Raji (cell line): Measurements from ENCODE around the gene ATRN.

Experiments
- POLR2A ChIP-seq: IDR thresholded peaks from 2 replicates; pipeline ENCODE4 v1.6.1; 2011; ENCODE audit warnings: low read depth, low read length, control low read depth; ENCODE audit not compliant: insufficient read depth

ATRN gene

DNA sequence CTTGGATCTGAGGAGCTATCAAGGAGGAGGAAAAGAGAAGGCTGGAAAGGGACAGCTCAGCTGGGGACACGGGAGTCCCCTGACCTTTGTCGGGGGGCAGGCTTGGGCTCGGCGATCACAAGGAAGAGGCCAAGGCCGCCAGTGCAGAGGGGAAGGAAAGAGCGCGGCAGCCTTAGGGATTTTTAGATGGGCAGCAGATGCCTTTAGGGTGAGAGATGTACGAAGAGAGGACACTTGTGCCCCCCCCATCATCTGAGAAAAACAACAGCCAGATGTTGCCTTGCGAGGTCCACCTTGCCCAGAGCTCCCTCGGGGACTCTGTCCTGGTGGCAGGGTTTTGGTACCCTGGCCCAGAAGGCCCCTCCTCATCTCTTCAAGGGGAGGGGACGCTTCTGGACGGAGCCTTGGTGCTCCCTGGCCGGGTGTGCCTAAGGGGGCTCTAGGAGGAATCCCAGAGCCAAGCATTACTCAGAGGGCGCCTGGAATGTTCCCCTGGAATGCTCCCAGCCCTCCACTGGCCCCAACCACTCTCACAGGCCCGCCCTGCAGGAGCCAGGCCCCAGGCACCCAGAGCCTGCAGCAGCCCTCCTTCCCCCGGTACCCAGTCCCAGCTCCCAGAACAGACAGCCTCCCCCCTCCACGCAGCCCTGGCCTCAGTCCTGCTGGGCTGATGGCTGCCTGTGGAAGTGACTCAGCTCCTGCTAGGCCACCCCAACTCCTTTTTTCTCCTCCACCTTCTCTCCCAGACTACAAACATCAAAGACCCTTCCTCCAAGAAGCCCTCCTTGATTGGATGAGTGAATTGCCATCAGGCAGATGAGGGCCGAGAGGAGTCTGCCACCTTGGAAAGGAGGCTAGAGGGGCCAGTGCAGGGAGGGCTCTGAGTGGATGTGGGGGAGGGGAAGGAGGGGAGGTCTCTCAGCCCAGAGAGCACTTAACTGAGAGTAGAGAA is 209.2 kb downstream of the ATRN start:
- TF ChIP-seq POLR2A = no peak

DNA sequence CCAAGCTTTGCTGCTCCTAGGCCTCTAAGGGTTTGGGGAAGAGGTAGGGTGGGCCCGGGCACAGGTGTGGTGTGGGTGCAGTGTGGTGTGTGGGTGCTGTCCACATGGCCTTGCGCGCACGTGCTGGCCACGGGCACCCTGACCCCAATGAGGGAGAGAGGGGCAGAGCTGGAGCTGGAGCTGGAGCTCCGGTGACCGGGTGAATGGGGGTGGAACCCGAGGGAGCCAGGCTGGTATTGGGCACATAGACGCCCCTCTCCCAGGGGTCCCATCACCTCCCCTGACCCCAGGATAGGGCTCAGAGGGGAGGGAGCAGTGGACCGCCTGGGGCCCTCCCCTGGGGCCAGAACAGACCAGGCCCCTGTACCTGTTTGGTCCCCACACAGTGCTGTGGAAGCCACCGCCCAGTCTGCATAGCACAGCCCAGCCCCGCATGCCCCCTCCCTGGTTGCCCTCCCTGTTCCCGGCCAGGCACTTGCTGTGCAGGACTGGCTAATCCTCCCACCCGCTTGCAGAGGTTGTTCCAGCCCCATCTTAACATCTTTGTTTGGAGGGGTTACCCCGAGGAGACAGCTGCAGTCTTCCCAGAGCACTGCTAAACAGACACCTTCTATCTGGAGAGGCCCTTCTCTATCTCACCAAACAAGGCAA is 210.0 kb downstream of the ATRN start:
- TF ChIP-seq POLR2A = no peak

GRCh38 chr20:3681352-3681930 is 210.6 kb downstream of the ATRN start:
- no peak for TF ChIP-seq POLR2A

DNA sequence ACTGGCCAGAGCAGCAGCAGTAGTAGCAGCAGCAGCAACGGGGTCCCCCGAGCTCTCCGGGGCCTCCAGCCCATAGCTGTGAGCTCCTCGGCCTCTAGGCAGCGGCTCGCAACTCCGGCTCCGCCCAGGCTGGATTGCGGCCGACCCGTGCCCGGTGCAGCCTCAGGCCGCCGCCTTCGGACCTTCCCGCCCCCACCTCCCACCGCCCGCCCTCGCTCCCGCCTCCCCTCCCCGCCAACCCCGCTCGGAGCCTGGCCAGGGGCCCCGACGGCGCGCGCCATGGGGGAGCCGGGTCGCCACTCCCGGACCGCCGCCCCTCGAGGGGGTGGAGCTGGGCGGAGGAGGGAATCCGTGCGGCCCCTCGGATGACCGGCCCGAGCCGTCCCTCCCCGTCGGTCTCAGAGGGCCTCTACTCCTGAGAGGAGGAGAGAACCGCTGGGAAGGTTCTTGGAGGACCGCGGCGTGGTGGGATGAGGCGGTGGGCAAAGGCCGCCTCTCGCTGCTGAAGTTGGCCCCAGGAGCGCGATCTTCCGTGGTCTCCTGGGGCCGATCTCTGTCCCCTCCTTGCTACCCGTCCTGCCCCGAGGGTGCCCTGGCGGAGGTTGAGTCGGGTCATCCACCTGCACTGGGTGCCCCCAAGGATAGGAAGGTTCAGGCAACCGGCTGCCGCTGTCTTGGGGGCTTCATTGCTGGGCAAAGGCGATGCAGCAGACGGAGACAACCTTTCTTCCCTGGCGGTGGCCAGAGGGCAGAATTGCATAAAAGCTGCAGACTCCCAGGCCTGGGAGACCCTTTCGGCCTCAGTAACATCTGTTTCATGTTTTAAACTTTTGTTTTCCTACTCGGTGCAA is 211.3 kb downstream of the ATRN start, which contains the start of gene ADAM33:
Gene ADAM33 (minus strand): TSS at position 80 of the 851 bp plus-strand sequence. CDS start 6 bp downstream, at position 74.
- no peak for TF ChIP-seq POLR2A

DNA sequence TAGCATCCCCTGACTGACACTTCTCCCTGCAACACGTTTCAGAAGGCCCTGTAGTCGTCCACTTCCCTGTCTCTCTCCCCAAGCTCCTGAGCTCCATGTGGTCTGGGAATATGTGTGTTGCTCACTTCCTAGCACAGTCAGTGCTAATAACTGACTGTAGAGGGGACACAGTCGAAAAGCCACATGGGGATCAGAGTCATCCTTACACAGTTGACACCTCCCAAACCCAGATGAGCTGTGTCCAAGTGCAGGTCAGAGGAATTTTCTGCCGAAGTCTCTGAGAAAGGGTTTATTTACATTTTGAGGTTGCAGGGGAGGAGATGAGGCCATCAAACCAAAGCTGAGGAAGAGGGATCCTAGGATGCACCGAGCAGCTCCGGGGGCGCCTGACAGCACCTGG is 214.5 kb downstream of the ATRN start:
- no peak for TF ChIP-seq POLR2A

DNA sequence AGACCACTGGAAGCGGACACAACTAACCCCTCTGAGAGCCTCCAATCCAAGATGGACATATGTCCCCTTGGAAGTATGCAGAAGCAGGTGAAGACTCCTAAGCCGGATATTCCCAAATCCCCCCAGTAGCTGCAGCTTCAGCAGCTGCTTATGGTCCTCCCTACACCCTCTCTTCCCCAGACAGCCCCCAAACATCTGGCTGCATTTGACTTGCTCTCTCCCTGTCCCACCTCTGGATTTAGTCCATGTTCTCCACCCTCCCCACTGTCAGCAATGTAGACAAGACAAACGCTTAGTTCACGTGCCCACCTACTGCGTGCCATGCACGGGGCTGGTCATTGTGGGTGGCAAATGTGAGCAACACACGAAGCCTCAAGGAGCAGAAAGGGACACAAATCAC is 215.6 kb downstream of the ATRN start:
- no peak for TF ChIP-seq POLR2A

DNA sequence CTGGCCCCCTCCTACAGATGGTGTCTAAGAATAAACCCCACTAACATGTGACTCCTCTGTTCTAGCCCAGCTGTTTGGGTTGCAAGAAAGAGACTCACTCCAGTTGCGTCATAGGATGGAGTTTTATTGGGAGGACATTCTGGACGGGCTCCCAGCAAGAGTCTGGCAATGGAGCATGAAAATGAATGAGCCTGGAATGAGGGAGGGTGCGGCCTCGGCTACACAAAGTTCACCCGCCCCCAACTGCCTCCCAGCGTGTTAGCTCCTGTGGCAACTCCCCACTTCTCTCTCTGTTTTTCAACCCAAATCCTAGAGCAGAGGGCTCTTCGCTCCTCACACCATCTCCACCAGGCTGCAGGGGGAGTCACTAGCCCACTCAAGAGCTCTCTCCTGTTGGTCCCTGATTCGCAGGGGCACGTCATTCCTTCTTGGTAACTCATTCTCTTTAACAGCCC is 216.1 kb downstream of the ATRN start:
- no peak for TF ChIP-seq POLR2A

DNA sequence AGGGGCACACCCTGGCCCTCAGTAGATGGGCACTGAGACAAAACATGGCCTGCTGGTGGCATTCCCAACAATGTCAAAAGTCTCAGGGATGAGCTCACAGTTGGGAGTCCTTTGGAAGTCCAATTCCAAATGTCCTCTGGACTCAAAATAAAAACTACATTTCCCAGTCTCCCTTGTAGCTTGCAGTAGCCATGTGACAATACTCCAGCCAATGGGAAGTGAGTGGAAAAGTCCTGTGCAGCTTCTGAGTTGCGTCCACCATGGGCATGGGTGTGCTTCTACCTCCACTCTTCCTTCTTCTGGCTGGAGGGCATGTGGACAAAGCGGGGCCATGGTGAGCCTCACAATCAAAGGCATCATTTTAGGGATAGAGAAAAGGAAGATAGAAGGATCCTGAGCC is 216.8 kb downstream of the ATRN start:
- TF ChIP-seq POLR2A = no peak

DNA sequence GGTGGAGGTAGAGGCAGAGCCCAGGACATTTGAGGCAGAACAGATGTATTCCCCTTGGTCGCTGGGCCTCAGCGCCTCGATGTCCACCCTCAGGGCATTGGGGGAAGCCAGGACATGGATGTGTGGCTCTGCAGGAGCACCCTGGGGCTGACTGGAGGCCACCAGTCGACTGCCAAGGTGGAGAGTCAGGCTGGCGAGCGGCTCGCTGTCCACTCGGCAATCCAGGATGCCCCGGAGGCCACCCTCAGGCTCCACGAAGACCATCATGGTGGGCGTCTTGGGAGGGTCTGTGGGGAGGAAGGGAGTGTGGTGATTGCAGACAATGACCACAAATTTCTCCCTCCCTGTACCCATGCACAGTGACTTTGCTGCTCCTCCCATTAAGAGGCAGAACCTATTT is 219.2 kb downstream of the ATRN start:
- no peak for TF ChIP-seq POLR2A

DNA sequence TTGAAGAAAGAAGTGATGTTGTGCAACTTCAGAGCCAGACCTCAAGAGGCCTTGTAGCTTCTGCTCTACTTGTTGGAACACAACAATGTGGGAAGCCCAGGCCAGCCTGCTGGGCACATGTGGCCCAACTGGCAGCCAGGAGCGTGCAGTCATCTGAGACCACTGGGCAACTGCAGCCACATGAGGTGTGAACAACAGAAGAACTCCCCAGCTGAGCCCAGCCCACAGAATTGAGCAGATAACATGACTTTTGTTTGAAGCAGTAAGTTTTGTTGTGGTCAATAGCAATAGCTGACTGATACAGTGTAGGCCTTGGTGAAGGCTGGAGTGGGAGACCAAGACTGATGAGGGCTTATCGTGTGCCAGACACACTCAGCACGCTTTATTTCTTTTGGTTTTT is 219.6 kb downstream of the ATRN start:
- no peak for TF ChIP-seq POLR2A

DNA sequence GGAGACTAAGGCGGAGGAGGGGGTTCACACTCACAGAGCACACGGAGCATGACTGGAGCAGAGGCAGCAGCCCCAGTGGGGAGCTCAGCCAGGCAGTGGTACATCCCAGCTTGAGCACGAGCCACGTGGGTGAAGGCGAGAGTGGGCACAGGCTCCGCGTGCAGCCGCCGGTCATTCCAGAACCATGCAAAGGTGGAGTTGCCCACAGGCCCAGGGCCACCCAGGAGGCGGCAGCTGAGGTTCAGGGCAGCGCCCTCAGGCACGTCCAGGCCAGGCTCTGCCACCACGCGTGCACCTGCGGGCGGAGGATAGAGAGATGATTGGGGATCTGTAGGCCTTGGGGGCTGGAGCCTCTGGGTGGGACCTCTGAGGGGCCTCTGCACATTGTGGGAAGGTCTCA is 220.5 kb downstream of the ATRN start:
- no peak for TF ChIP-seq POLR2A

- TF ChIP-seq POLR2A = no peak
Measured at GRCh38 chr20:3691897-3692296, 221.1 kb downstream of the ATRN start.

DNA sequence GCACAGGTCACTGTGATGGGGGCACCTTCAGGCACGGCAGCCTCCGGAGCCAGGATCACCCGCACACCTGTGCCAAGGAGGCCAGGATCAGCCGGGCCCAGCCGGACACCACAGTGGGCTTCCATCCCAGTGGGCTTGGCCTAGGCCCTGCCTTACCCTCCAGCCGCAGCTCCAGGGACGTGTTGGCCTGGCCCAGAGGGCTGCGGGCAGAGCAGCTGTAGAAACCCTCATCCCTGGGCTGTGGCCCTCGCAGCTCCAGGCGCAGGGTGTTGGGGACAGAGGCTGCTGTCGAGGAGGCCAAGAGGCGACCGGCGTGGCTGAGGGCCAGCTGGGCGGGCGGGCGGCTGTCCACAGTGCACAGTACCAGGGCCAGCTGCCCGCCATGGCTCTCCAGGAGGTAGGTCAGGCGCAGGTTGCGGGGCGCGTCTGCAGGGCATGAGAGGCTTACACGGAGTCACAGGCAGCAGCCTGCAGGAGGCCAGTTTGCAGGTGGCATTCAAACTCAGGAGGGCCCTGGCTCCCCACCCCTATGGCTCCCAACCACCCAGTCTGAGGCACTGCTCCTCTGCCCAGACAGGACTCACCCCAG is 222.0 kb downstream of the ATRN start:
- TF ChIP-seq POLR2A = no peak

DNA sequence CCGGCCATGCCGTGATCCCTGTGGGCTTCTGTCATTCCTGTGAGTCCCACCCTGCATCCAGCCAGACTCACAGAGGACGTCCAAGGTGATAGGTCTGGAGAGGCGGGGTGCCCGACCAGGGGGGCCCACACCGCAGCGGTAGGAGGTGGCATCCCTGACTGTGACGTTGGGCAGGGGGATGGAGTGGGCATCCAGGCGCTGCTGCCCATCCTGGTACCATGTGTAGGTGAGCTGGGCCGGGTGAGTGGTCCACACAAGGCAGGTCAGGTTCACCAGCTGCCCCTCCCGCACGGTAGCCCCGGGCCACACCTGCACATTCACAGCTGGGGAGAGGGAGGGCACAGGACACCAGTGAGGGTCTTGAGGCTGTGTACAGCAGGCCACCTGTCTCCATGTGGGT is 222.6 kb downstream of the ATRN start:
- no peak for TF ChIP-seq POLR2A
